ENCODE measurements around the gene KLHL29.

KLHL29 gene

DNA sequence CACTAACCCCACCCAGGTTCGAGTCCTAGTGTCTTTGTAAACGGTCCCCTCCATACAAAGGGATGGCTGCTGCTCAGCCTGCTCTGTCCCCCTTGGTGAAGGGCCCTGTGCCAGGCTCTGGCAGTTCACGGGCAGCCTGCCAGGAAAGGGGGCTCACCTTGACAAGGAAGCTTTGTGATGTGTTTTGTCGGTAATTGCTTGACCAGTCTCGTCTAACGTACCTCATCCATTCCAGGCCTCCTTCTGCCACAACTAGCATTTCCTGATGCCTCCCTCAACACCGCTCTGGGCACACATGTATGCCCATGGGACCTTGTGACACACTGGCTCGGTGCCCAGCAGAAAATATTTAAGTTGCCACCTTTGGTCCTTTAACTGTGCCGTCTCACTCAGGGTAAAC, 171.9 kb downstream of the KLHL29 start:
- DNase-seq (no peak), ATAC-seq (replicated peaks) (no peak)
- Mint-ChIP-seq H3K4me3 (no peak overlapping the region), H3K27ac (no peak overlapping the region), H3K27me3 (peaks cover 0 to 8% of the 10 kb centered on the region in 2 donors), H3K4me1 (no peaks in the 10 kb centered on the region), H3K36me3 (no peaks in the 10 kb centered on the region), H3K9me3 (no peaks in the 10 kb centered on the region)

GRCh38 chr2:23557455-23557854, 172.5 kb downstream of the KLHL29 start:
- H3K4me1 Mint-ChIP-seq, result no peaks in the 10 kb centered on the region
- peaks cover 0 to 8% of the 10 kb centered on the region in 2 donors for H3K27me3 Mint-ChIP-seq
- no peak overlapping the region for H3K27ac Mint-ChIP-seq
- ATAC-seq (replicated peaks), result no peak
- no peaks in the 10 kb centered on the region for H3K9me3 Mint-ChIP-seq
- H3K36me3 Mint-ChIP-seq, result peaks cover 0 to 1% of the 10 kb centered on the region in 2 donors
- H3K4me3 Mint-ChIP-seq, result no peak overlapping the region
- DNase-seq, result no peak

GRCh38 chr2:23559561-23560239, 174.7 kb downstream of the KLHL29 start:
- H3K27me3 Mint-ChIP-seq, result peaks cover 0 to 8% of the 10 kb centered on the region in 2 donors
- no peaks in the 10 kb centered on the region for H3K4me1 Mint-ChIP-seq
- no peaks in the 10 kb centered on the region for H3K9me3 Mint-ChIP-seq
- DNase-seq, result no peak
- no peak for ATAC-seq (replicated peaks)
- no peak overlapping the region for H3K4me3 Mint-ChIP-seq
- no peak overlapping the region for H3K27ac Mint-ChIP-seq
- H3K36me3 Mint-ChIP-seq, result peaks cover 0 to 1% of the 10 kb centered on the region in 2 donors

DNA sequence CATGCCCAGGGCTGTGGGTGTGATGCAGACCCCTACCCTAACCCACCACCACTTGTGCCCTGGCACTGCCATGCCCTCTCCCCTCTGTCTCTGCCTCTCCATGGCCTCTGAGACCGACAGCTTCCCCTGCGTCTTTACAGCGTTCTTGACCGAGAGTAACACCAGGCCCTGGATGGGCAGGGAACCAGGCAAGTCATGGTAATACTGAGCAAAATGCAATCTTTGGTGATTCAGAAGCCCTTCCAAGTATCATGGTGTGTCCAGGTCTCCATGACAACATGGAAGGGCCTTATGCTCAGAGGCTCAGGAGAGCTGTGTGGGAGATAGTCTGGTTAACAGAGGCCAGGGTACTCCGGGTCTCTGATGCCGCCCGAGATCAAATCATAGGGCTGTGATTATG, 176.1 kb downstream of the KLHL29 start:
- ATAC-seq (replicated peaks), result no peak
- H3K27ac Mint-ChIP-seq, result no peak overlapping the region
- peaks cover 0 to 1% of the 10 kb centered on the region in 2 donors for H3K36me3 Mint-ChIP-seq
- H3K4me1 Mint-ChIP-seq, result no peaks in the 10 kb centered on the region
- no peak for DNase-seq
- peaks cover 0 to 8% of the 10 kb centered on the region in 2 donors for H3K27me3 Mint-ChIP-seq
- no peaks in the 10 kb centered on the region for H3K9me3 Mint-ChIP-seq
- no peak overlapping the region for H3K4me3 Mint-ChIP-seq

- Mint-ChIP-seq H3K27me3 (peaks cover 0 to 8% of the 10 kb centered on the region in 2 donors), H3K36me3 (peaks cover 0 to 1% of the 10 kb centered on the region in 2 donors), H3K4me1 (no peaks in the 10 kb centered on the region), H3K27ac (no peak overlapping the region), H3K4me3 (no peak overlapping the region), H3K9me3 (no peaks in the 10 kb centered on the region)
- DNase-seq, result no peak
- no peak for ATAC-seq (replicated peaks)
These were observed 176.6 kb downstream of the KLHL29 start for GRCh38 chr2:23561544-23561943.

DNA sequence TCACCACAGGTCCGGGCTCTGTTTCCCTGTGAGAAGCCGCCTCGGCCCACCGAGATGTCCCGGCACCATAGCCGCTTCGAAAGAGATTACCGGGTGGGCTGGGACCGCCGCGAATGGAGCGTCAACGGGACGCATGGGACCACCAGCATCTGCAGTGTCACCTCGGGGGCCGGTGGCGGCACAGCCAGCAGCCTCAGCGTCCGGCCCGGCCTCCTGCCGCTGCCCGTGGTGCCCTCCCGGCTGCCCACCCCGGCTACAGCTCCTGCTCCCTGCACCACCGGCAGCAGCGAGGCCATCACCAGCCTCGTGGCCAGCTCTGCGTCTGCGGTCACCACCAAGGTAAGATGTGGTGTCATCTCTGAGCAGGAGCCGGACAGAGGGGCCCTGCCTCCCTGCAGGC, 177.2 kb downstream of the KLHL29 start:
- H3K4me3 Mint-ChIP-seq, result no peak overlapping the region
- H3K4me1 Mint-ChIP-seq, result no peaks in the 10 kb centered on the region
- H3K27me3 Mint-ChIP-seq, result peaks cover 0 to 8% of the 10 kb centered on the region in 2 donors
- DNase-seq, result no peak
- no peaks in the 10 kb centered on the region for H3K9me3 Mint-ChIP-seq
- H3K27ac Mint-ChIP-seq, result no peak overlapping the region
- H3K36me3 Mint-ChIP-seq, result peaks cover 0 to 1% of the 10 kb centered on the region in 2 donors
- ATAC-seq (replicated peaks), result no peak

DNA sequence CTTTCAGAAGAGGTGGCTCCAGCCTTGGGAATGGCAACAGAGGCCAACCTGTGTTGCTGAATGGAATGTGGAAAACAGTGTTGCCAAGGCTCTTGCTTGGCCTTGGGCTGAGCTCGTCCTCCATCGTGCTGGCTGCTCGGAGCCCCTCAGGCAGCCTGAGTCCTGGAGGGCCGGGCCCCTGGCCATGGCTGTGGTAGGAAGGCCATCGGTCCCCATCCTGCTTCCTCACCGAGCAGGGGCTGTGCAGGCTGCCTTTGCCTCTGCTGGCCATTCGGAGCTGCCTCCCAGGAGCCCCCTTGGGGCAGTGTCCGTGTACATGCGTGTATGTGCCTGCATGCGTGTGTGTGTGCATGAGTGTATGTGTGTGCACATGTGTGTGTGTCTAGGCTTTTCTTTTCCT, 178.2 kb downstream of the KLHL29 start:
- H3K4me1 Mint-ChIP-seq, result no peaks in the 10 kb centered on the region
- DNase-seq (no peak), ATAC-seq (replicated peaks) (no peak)
- no peak overlapping the region for H3K27ac Mint-ChIP-seq
- H3K36me3 Mint-ChIP-seq, result peaks cover 0 to 1% of the 10 kb centered on the region in 2 donors
- H3K9me3 Mint-ChIP-seq, result no peaks in the 10 kb centered on the region
- no peak overlapping the region for H3K4me3 Mint-ChIP-seq
- peaks cover 6 to 8% of the 10 kb centered on the region in 2 donors for H3K27me3 Mint-ChIP-seq

- DNase-seq (no peak), ATAC-seq (replicated peaks) (no peak)
- H3K4me1 Mint-ChIP-seq, result no peaks in the 10 kb centered on the region
- H3K27me3 Mint-ChIP-seq, result peaks cover 6% of the 10 kb centered on the region in 2 donors
- H3K36me3 Mint-ChIP-seq, result peaks cover 0 to 1% of the 10 kb centered on the region in 2 donors
- no peak overlapping the region for H3K4me3 Mint-ChIP-seq
- H3K9me3 Mint-ChIP-seq, result no peaks in the 10 kb centered on the region
- H3K27ac Mint-ChIP-seq, result no peak overlapping the region
These were observed 179.0 kb downstream of the KLHL29 start for GRCh38 chr2:23563673-23564614.

GRCh38 chr2:23564615-23564960, 179.6 kb downstream of the KLHL29 start:
- DNase-seq (no peak), ATAC-seq (replicated peaks) (no peak)
- Mint-ChIP-seq H3K36me3 (peaks cover 0 to 1% of the 10 kb centered on the region in 2 donors), H3K27me3 (peaks cover 0 to 6% of the 10 kb centered on the region in 2 donors), H3K4me3 (no peak overlapping the region), H3K4me1 (no peaks in the 10 kb centered on the region), H3K9me3 (no peaks in the 10 kb centered on the region), H3K27ac (no peak overlapping the region)

- H3K4me3 Mint-ChIP-seq, result no peak overlapping the region
- ATAC-seq (replicated peaks) (no peak), DNase-seq (no peak)
- H3K36me3 Mint-ChIP-seq, result peaks cover 0 to 1% of the 10 kb centered on the region in 2 donors
- H3K27me3 Mint-ChIP-seq, result peaks cover 0 to 6% of the 10 kb centered on the region in 2 donors
- no peak overlapping the region for H3K27ac Mint-ChIP-seq
- H3K9me3 Mint-ChIP-seq, result no peaks in the 10 kb centered on the region
- no peaks in the 10 kb centered on the region for H3K4me1 Mint-ChIP-seq
These were observed 180.4 kb downstream of the KLHL29 start for GRCh38 chr2:23565374-23565773.

DNA sequence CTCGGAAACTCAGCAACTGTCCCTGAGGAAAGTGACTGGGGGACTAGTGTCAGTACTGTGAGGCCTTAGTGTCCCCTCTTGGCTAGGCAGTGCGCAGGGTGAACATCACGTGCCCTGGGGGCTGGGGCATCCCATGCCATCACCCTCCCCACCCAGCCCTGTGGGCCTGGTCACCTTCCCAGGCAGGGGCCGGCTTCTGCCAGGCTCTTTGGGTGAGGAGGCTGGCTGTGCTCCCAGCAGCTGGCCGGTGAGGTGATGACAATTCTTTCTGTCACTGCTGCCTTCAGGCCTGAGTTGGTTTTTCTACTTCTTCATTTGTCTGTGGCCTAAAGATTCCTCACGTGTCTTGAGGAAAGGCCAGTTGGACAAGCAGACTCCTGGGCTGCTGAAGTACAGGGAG, 180.8 kb downstream of the KLHL29 start:
- DNase-seq, result no peak
- ATAC-seq (replicated peaks), result no peak

DNA sequence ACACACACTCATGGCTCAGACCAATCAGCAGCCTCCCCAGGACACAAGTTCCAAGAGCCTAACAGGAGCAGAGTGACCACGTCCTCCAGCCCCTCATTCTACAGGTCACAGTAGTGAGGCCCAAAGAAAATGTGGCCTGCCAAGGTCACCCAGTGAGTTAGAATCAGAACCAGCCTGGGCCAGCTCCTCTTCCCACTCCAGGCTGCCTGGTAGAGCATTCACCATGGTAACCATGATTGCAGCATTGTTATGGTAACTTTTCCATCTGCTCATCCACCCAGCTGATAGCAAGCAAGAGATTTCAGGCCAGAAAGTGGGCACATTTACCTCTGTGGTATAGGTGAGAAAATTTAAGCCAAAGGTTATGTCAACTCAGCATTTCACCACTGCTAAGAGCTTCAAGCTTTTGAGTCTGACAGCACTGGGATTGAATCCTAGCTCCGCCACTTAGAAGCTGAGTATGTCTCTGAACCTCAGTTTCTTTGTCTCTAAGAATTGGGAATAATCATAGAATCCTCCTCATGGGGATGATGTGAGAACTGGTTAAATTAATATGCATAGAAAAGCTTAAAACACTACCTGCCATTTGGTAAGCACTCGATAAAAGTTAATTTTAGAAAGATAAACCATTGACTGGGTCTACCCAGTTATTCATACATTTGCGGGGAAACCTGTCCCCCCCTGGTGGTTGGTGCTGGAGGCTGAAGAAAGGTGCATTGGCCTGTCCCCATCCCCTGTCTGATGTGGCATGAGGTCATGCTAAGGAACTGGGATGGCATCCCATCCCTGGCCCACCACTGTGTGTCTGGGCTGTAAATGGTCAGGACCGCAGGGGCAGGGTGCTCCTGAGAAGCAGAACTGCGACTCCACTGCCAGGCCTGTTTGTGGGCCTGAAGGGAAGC, 181.5 kb downstream of the KLHL29 start:
- DNase-seq (no peak), ATAC-seq (replicated peaks) (peak in 1 of 2 donors; percentile 22)
- H3K36me3 Mint-ChIP-seq, result peaks cover 0 to 1% of the 10 kb centered on the region in 2 donors
- no peak overlapping the region for H3K4me3 Mint-ChIP-seq
- peaks cover 0 to 6% of the 10 kb centered on the region in 2 donors for H3K27me3 Mint-ChIP-seq
- H3K27ac Mint-ChIP-seq, result peak overlapping the region; percentile 25
- no peaks in the 10 kb centered on the region for H3K9me3 Mint-ChIP-seq
- H3K4me1 Mint-ChIP-seq, result no peaks in the 10 kb centered on the region

More for the DNA sequence above, 180.8 kb downstream of the KLHL29 start:
- H3K36me3 Mint-ChIP-seq, result peaks cover 0 to 1% of the 10 kb centered on the region in 2 donors
- H3K27me3 Mint-ChIP-seq, result peaks cover 0 to 6% of the 10 kb centered on the region in 2 donors
- H3K27ac Mint-ChIP-seq, result no peak overlapping the region
- no peaks in the 10 kb centered on the region for H3K4me1 Mint-ChIP-seq
- no peak overlapping the region for H3K4me3 Mint-ChIP-seq
- no peaks in the 10 kb centered on the region for H3K9me3 Mint-ChIP-seq

- Mint-ChIP-seq H3K4me3 (no peak overlapping the region), H3K9me3 (no peaks in the 10 kb centered on the region), H3K4me1 (no peaks in the 10 kb centered on the region), H3K27ac (no peak overlapping the region), H3K27me3 (peaks cover 0 to 10% of the 10 kb centered on the region in 2 donors), H3K36me3 (peaks cover 0 to under 1% of the 10 kb centered on the region in 2 donors)
- no peak for DNase-seq
- ATAC-seq (replicated peaks), result no peak
These were observed 182.3 kb downstream of the KLHL29 start for GRCh38 chr2:23567161-23567756.

DNA sequence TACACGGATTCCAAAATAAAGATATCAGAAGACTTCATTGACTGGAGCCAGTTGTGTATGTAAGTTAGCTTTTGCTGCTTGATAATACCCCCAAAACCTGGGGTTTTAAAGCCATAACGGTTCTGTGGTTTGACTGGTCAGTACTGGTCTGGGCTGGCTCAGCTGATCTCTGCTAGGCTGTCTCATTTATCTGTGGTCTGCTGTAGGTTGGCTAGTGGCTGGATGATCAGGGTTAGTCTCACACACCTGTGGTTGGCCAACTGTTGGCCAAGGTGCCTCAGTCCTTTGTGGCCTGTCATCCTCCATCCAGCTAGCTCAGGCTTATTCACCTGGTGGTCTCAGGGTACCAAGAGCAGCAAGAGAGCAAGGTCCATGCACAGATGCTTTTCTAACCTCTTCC, 183.2 kb downstream of the KLHL29 start:
- Mint-ChIP-seq H3K27ac (no peak overlapping the region), H3K36me3 (no peaks in the 10 kb centered on the region), H3K4me3 (no peak overlapping the region), H3K4me1 (no peaks in the 10 kb centered on the region), H3K27me3 (peaks cover 0 to 10% of the 10 kb centered on the region in 2 donors), H3K9me3 (no peaks in the 10 kb centered on the region)
- DNase-seq, result no peak
- ATAC-seq (replicated peaks), result no peak

Measured in stimulated activated naive B cell treated with anti-CD40 and anti-IgM and Interleukin-4, amounts not matched to agents 10 μg/mL and 1 μg/mL and 100 μg/mL, for 72 hours (primary cell).